HG02798 (cell line): ENCODE measurements around the gene SOD2.
A peak's percentile ranks its signal among the peaks of the same experiment; 100 is the strongest.
"Not testable (repeated sequence)": the region's sequence is repeated elsewhere in the genome, so short reads cannot be mapped to it uniquely, and the experiment has no call there.

Source experiments
- ATAC-seq: cut with Tn5 transposase; IDR thresholded peaks from one replicate; pipeline ENCODE4 v1.9.1; 2021; ENCODE audit warnings: mild to moderate bottlenecking; ENCODE audit not compliant: unreplicated experiment, poor library complexity

SOD2 gene

DNA sequence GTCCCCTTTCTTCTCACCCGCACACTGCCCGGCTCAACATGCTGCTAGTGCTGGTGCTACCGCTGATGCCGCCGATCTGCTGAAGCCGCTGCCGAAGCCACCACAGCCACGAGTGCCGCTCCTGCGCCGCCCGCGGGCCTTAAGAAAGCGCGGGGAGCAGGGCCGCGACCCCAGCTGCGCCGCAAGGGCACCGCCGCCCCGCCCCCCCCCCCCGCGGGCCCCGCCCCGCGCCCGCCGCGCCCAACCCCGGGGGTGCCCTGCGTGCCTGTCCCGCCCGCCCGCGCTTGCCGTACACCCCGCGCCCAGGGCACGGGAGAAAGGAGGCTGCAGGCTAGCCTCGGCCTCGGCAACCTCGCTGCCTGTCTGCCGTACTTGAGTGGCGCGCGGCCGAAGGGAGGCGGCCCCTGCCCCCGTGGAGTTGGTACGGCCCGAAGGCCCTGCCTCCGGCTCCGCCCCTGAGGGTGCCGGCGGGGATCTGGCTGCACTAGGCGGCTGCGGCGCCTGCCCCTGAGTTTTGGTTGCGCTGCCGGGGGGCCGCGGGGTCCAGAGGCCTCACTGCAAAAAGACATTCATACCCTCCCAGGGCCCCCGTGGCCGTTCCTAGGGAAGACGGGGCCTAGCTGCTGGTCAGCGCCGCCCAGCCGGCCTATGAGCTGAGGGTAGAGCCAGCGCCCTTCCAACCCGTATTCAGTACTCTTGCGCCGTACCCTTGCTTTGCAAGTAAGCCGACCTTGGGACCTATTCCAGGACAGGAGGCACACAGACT lies at the start of gene SOD2:
SOD2 (minus strand) TSS at position 114 of the 766 bp plus-strand sequence; CDS start at position 40, 74 bp downstream.
- ATAC-seq, result peak; percentile 83

DNA sequence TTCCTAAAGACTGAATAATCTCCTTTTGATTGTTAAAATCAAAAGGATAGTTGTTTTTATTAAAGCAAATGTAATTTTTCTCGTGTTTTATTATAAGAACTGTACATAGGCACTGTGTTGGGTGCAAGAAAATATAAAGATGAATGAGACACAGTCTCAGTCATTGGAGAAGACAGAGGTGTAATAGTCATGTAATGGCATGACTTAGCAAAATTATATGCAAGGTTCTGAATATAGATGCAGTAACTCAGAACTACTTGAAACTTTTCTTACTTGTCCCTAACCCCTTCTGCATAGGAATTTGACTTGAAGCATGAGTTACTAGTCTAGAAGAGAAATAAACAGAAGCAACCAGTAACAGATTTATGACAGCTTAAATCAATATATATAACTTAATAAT lies 49.1 kb upstream of the SOD2 start:
- no peak for ATAC-seq

DNA sequence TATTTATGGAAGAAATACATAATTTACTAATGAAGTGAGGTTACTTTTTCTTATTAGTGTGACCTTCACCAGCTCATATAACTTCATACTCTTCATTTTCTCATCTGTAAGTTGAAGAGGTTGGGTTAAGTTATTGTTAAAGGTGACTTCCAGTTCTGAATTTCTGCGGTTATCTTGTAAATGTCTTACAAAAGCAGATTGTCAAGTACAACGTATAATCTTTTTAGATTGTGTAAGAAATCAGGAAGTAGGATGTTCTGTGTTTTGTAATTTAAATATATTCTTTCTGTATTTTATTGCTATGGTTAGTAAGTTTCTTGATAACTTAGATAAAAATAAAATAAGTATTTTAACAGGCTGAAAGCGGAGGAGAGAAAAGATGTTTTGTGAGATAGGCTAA lies 46.3 kb upstream of the SOD2 start:
- ATAC-seq, result no peak

DNA sequence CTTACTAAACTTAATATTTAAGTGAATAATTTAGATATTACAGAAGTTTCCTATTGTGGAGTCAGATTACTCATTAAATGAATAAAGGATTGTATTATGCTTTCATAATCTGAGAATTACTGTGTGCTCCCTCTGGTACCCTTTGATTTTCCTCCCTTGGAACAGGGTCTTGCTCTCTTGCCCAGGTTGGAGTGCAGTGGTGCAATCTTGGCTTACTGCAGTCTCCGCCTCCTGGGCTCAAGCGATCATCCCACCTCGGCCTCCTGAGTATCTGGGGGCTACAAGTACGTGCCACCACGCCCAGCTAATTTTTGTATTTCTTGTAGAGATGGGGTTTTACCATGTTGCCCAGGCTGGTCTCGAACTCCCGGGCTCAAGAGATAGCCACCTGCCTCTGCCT lies 43.9 kb upstream of the SOD2 start:
- ATAC-seq, result no peak

DNA sequence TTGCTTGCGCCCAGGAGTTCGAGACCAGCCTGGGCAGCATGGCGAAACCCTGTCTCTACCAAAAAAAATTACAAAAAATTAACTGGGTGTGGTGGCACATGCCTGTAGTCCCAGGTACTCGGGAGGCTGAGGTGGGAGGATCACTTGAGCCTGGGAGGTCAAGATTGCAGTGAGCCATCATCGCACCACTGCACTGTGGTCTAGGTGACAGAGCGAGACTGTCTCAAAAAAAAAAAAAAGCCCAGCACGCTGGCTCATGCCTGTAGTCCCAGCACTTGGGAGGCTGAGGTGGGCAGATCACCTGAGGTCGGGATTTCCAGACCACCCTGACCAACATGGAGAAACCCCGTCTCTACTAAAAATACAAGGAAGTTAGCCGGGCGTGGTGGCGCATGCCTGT lies 40.4 kb upstream of the SOD2 start:
- not testable (repeated sequence) for ATAC-seq

DNA sequence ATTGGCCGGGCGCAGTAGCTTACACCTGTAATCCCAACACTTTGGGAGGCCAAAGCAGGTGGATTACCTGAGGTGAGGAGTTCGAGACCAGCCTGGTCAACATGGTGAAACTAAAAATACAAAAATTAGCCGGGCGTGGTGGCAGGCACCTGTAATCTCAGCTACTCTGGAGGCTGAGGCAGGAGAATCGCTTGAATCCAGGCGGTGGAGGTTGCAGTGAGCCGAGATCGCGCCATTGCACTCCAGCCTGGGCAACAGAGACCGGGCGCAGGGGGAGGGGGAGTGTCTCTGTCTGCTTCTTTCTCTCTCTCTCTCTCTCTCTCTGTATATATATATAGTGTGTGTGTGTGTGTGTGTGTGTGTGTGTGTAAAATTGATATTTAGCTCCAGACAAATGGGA lies 39.5 kb upstream of the SOD2 start:
- ATAC-seq, result not testable (repeated sequence)

DNA sequence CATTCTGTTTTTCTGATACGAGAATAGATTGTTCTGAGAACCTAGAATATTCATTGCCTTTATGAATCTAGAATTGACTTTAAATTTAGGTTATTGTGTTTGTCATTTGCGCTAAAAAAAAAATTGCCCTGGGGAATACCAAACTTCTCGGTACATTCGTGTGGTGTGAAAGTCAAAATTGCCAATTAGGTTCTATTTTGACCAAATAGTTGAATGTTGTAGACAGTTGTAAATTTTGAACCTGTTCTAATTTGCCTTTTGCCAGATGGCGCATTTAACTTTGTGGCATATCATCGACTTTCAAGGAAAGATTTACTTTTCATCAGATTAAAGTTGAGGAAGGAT lies 37.3 kb upstream of the SOD2 start:
- ATAC-seq, result no peak

DNA sequence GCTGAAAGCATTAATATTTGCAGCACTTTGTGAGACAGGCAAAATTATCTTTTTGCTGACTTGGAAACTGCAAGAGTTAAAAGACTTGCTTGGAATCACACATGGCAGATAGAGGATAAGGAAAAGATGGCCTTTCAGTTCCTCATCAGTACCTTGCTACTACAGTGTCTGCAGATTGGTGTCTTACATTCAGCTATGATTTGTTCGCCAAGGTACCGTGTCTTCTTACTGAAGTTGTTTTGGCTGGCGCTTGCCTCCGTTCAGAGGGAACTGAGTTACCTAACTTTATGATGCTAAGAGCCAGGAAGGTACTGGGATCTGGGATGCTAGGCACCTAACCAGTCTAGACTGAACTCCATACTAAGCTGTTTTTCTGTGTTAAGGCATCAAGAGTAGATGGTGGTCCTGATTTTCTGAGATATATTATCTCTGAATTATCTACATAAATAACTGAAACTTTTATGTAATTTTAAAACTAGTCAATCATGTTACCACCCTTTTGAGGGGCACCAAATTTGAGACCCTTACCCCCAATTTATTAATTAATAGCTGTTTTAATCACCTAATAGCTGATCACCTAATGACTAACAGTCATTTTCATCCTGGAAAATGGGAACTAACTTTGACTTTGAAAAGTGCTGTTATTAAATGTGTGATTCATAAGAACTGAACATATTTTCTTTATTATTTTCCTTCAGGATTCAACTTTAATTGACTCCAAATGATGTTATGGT lies 36.7 kb upstream of the SOD2 start:
- no peak for ATAC-seq

DNA sequence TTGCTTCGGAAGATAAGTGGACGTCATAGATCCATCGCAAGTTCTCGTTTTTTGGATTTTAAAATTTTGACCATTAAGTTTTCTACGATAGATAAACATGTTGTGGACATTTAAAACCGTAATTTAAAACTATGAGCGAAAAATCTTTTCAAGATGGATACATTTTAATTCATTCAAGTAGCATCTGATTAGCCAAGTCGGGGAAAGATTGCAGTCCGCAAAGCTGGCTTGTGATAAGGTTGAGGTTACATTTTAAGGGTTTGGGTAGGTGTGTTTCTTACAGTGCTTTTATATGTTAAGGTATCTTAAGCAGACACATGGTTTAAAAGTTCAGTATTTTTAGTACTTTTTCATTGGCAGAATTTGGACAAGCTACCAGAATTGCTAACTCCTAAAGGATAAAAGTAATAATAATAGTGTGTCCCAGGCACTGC lies 35.5 kb upstream of the SOD2 start:
- ATAC-seq, result no peak

DNA sequence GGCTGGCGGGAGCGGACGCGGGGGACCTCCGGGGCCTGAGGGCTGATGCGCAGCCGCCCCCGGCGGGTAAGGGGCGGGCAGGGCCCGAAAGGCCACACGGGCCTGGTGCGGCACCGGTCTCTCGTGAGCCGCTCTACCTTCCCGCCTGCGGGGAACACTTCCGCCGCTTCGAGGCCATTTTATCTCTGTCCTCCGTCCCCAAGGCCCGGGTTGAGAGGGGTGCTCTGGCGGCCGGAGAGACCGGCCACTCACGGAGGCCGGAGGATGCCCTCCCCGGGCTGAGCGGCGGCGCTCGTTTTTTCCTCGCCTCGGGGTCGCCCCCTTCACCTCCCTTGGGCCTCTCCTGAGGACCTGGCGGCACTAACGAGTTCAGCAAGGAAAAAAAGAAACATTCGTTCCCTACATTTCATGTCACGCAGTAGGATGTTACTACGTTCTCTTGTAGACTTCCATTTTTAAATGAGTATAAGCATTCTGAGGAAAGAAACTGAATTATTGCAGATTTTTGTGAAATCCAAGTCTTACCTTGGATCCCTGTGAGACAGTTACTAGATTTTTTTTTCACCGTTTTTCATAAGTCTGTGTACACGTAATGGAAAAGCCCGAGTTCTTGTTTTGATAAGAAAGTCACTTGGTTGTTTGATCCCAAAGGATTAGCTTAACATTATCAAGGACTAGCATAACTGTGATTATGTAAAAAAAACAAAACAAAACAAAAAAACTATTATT lies 34.8 kb upstream of the SOD2 start:
- ATAC-seq, result peak; percentile 43

DNA sequence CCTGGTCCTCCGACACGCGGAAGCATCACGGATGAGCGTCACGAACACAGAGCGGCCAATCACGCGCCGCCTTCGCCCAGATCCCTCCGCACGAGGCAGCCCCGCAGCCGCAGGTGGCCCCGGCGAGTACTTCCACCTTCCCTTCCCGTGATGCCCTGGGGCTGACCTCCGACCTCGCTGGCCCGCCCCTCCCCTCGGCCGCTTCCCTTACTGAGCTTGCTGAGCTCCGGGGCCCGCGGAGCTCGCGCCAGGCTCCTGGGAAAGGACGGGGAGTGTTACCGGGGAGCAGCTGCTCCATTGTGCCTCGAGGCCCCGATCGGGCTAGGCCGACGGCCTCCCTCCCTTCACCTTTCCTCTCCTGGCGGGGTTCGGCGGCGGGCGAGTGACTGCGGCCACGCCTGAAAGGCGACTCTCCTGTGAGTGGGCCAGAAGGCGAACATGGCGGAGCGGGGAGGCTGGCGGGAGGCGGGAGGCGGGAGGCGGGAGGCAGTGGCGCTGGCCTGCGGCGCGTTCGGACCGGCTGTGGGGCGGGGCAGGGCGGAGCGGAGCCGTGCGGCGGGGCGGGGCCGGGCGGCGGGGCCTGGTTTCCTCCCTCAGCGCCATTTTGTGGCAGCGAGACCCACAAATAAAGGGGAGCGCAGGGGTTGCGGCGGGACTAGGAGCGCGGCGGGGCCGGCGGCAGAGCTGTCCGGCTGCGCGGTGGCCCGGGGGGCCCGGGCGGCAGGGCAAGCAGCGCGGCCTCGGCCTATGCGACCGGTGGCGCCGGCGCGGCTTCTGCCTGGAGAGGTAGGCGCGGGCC lies 34.1 kb upstream of the SOD2 start, which contains the start of gene WTAP:
WTAP (plus strand) TSS at position 589 of the 799 bp plus-strand sequence. CDS start 8,760 bp downstream, outside the sequence.
- peak; percentile 78 for ATAC-seq

DNA sequence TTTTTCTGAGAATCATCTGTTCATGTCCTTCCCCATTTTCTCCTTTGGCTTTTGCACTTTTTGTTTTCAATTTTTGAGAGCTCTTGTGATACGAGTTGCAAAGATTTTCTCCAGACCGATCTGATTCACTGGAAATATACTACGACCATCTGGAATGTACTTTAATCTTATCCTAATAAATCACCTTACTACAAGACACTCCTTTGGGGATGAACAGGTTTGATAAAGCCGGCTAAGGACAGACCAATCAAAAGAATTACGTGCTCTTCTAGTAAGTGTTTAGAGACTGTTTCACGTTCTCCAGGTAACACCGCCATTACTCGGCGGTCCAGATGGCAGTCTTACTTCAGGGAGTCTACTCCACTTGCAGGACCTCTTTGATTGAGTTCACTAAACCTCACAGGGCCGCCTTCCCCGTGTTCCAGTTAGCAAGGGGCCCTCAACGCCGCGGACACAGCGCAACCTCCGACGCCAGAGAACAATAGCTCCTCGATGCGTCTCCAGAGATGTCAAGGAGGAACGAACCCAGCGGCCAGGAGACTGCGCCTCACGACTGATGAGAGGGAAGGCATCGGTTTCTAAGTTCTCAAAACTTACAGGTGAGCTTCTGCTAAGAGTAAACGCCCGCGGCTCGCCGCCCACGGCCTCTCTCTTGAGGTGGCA lies 33.3 kb upstream of the SOD2 start:
- no peak for ATAC-seq

DNA sequence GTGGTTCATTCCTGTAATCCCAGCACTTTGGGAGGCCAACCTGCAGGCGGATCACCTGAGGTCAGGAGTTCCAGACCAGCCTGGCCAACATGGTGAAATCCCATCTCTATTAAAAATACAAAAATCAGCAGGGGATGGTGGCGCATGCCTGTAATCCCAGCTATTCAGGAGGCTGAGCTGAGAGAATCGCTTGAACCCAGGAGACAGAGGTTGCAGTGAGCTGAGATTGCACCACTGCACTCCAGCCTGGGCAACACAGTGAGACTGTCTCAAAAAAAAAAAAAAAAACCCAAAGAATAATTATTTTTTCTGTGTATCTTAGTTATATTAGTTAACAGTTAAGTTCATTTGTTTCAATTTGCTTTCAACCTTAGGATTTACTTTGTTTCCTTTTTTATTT lies 32.2 kb upstream of the SOD2 start:
- ATAC-seq, result not testable (repeated sequence)

DNA sequence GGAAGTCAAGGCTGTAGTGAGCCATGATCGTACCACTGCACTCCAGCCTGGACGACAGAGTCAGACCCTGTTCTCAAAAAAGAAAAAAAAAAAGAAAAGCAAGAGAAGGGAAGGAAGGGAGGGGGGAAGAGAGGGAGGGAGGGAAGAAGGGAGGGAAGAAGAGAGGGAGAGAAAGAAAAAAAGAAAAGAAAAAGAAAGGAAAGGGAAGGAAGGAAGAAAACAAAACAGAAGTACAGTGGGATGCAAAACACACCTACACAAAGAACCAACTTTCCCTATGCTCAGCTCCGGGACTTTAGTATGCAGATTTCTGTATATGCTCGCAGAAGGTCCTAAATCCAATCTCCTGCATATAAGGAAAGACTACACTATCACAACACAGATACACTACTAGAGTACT lies 31.7 kb upstream of the SOD2 start:
- no peak for ATAC-seq

DNA sequence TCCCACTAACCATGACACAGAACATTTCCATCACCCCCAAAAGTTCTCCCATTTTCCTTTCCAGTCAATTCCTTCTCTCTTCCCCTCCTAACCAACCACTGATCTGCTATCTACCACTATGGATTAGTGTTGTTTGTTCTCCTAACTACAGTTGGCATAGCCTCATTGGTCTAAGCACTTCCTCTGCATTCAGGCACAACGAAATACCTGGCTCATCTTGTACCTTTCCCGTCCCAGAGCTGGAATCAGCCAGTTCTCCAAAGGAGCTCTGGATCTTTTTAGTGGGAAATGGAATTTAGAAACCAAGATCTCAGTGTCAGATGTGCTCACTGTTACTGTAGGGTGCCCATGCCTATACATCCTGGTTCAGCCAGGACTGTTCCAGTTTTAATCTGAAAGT lies 30.2 kb upstream of the SOD2 start:
- no peak for ATAC-seq

DNA sequence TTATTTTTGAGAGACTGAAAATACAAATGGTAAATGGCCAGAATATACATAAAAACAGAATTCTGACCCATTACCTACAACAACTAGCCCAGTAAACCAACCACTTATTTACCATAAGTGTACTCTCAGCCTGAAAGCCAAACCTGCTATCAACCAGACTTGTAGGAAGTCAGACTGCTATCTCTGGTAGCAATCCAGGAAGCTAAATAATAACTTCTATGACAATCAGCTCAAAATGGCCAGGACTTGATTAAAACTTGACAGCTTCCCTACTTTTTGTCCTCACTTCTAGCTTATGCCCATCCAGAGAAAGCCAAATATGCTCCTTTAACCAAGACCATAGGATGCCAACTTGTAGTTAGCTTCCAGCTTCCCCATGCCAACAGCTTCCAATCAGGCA lies 29.6 kb upstream of the SOD2 start:
- ATAC-seq, result no peak

DNA sequence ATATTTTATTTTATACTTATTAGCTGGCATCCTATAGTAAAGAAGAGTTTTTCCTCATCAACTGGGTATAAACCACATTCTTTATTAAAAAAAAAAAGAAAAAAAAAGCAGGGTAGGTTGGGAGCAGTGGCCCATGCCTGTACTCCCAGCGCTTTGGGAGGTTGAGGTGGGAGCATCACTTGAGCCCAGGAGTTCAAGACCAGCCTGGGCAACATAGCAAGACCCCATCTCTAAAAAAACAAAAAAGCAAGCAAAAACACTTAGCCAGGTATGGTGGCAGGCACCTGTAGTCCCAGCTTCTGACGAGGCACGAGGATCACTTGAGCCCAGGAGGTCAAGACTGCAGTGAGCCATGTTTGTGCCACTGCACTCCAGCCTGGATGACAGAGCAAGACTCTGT lies 28.9 kb upstream of the SOD2 start:
- ATAC-seq, result not testable (repeated sequence)

DNA sequence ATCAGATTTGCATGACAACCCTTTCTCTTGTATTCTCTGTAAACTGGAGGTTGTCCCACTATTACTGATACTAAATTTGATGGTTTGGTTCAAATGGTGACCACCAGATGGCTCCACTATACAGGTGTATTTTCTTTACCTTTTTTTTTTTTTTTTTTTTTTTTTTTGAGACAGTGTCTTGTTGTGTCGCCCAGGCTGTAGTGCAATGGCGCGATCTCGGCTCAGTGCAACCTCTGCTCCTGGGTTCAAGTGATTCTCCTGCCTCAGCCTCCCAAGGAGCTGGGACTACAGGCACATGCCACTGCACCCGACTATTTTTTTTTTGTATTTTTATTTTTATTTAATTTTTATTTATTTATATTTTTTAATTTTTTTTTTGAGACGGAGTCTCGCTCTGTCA lies 27.7 kb upstream of the SOD2 start:
- ATAC-seq, result no peak

DNA sequence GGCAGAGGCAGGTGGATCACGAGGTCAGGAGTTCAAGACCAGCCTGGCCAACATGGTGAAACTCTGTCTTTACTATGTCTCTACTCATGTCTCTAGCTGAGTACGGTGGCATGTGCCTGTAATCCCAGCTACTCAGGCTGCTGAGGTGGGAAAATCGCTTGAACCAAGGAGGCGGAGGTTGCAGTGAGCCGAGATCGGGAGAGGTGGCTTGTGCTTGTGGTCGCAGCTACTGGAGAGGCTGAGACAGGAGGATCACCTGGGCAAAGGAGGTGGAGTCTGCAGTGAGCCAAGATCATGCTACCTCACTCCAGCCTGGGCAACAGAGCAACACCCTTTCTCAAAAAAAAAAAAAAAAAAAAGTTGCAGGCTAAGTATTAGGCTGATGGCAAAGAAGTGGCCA lies 26.2 kb upstream of the SOD2 start:
- ATAC-seq, result no peak

DNA sequence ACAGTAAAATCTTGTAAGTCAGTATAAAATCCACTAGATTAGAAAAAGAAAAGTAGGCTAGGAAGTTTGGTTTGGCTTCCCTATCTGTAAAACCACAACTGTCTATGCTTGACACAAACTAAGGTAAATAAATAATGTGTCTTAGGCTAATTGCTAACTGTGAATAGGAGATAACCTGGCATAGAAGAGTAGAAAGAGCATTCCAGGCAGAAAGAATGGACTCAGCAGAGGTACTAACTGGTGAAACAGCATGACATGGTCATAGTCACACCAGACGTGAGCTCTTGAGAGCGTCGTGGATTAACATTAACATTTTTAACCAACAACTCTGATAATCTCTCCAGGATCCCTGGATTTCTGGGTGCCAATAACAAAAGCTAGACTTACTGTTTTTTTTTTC lies 25.6 kb upstream of the SOD2 start:
- no peak for ATAC-seq
